Cardiac fibroblast (primary cell): ENCODE results near the gene ESRRG.

Source experiments
- DNase-seq, 2 donors: peaks; one replicate each; pipeline versions ENCODE4 v3.0.0 to v3.0.0-alpha.2; 2010; ENCODE audit warnings: low read depth in 2 of 2
- H3K4me3 ChIP-seq, 2 donors: replicated peaks in 1 of 2; 1 replicate in 1 of 2; 2 replicates in 1 of 2; pipeline ENCODE4 v1.5.1; 2011; ENCODE audit warnings: low read depth in 2 of 2, low read length in 2 of 2, mild to moderate bottlenecking in 2 of 2, moderate library complexity in 1 of 2
- CTCF ChIP-seq: IDR thresholded peaks from one replicate; pipeline ENCODE4 v1.5.1; 2011; ENCODE audit warnings: low read depth, mild to moderate bottlenecking, low read length, inconsistent platforms

The ESRRG gene

GRCh38 chr1:216723274-216723780 lies at the start of gene ESRRG:
TSS of gene ESRRG (minus strand) at chr1:216723429. CDS start at chr1:216723299, 130 bp downstream.
- no peak for TF ChIP-seq CTCF
- DNase-seq = peak in 1 of 2 donors; percentile 14
- H3K4me3 ChIP-seq = peak within 1 kb of the TSS; percentile 5 to 30

GRCh38 chr1:216771922-216772321 lies 48.7 kb upstream of the ESRRG start:
- TF ChIP-seq CTCF = no peak
- H3K4me3 ChIP-seq = no peak overlapping the region
- no peak for DNase-seq

- no peak overlapping the region for H3K4me3 ChIP-seq
- DNase-seq = no peak
- TF ChIP-seq CTCF = no peak
Measured at GRCh38 chr1:216766633-216767327, 43.6 kb upstream of the ESRRG start.

- no peak for TF ChIP-seq CTCF
- H3K4me3 ChIP-seq = no peak overlapping the region
- no peak for DNase-seq
Measured at GRCh38 chr1:216765346-216766300, 42.4 kb upstream of the ESRRG start.

GRCh38 chr1:216758161-216758560 lies 34.9 kb upstream of the ESRRG start:
- DNase-seq = peak in 1 of 2 donors; percentile 6
- H3K4me3 ChIP-seq = no peak overlapping the region
- no peak for TF ChIP-seq CTCF

- no peak for DNase-seq
- TF ChIP-seq CTCF = no peak
- H3K4me3 ChIP-seq = no peak overlapping the region
Measured at GRCh38 chr1:216757110-216757509, 33.9 kb upstream of the ESRRG start.
